MM.1S (cell line): ENCODE measurements around the gene PPP4R3A.

Source experiments
- DNase-seq: peaks from one replicate; pipeline ENCODE4 v3.0.0-alpha.2; 2015
- H2AFZ ChIP-seq: fragments of 300-600 bp; sonication (generic); 2 replicates; pipeline ENCODE4 v1.6.0; 2016; ENCODE audit warnings: antibody characterized with exemption, low read length
- H3F3A ChIP-seq: fragments of 300-600 bp; sonication (generic); 2 replicates; pipeline ENCODE4 v1.6.1; 2016; ENCODE audit warnings: mild to moderate bottlenecking, antibody characterized with exemption, low read length, moderate library complexity, mixed read lengths; ENCODE audit not compliant: insufficient read depth
- H3K27ac ChIP-seq: fragments of 300-600 bp; sonication (generic); 2 replicates; pipeline ENCODE4 v1.5.1; 2016; ENCODE audit warnings: mild to moderate bottlenecking, low read length
- H3K27me3 ChIP-seq: fragments of 300-600 bp; sonication (generic); replicated peaks from 2 replicates; pipeline ENCODE4 v1.6.0; 2016; ENCODE audit warnings: low read length; ENCODE audit not compliant: insufficient read depth
- H3K36me3 ChIP-seq: fragments of 300-600 bp; sonication (generic); replicated peaks from 2 replicates; pipeline ENCODE4 v1.6.1; 2016; ENCODE audit warnings: mild to moderate bottlenecking, low read length, mixed read lengths; ENCODE audit not compliant: insufficient read depth
- H3K4me1 ChIP-seq: fragments of 300-600 bp; sonication (generic); 2 replicates; pipeline ENCODE4 v1.6.1; 2016; ENCODE audit warnings: low read length, mixed read lengths
- H3K4me2 ChIP-seq: fragments of 300-600 bp; sonication (generic); 2 replicates; pipeline ENCODE4 v1.6.0; 2016; ENCODE audit warnings: low read depth, low read length
- H3K4me3 ChIP-seq: fragments of 300-600 bp; sonication (generic); 2 replicates; pipeline ENCODE4 v1.5.1; 2016; ENCODE audit warnings: low read length, mixed read lengths
- H3K79me2 ChIP-seq: fragments of 300-600 bp; sonication (generic); 2 replicates; pipeline ENCODE4 v1.6.1; 2016; ENCODE audit warnings: mixed run types, low read length, mixed read lengths
- H3K9ac ChIP-seq: fragments of 300-600 bp; sonication (generic); 2 replicates; pipeline ENCODE4 v1.6.1; 2016; ENCODE audit warnings: low read length, mixed read lengths
- H3K9me2 ChIP-seq: fragments of 300-600 bp; sonication (generic); replicated peaks from 2 replicates; pipeline ENCODE4 v1.6.1; 2016; ENCODE audit warnings: mild to moderate bottlenecking, low read length, mixed read lengths; ENCODE audit not compliant: insufficient read depth
- H3K9me3 ChIP-seq: fragments of 300-600 bp; sonication (generic); replicated peaks from 2 replicates; pipeline ENCODE4 v1.6.1; 2016; ENCODE audit warnings: mild to moderate bottlenecking, low read length, mixed read lengths; ENCODE audit not compliant: insufficient read depth
- H4K20me1 ChIP-seq: fragments of 300-600 bp; sonication (generic); 2 replicates; pipeline ENCODE4 v1.6.1; 2016; ENCODE audit warnings: mild to moderate bottlenecking, low read length, moderate library complexity, mixed read lengths; ENCODE audit not compliant: insufficient read depth
- EZH2 ChIP-seq: fragments of 300-600 bp; sonication (generic); optimal IDR thresholded peaks from 2 replicates; pipeline ENCODE3; 2017; ENCODE audit warnings: low read depth, mild to moderate bottlenecking, antibody characterized with exemption, low read length, mixed read lengths
- EZH2phosphoT487 ChIP-seq: fragments of 300-600 bp; sonication (generic); IDR thresholded peaks from 2 replicates; pipeline ENCODE4 v1.6.1; 2018; ENCODE audit warnings: antibody characterized with exemption, low read length
- TF ChIP-seq, protein P1 (sequence below): fragments of 300-600 bp; sonication (generic); IDR thresholded peaks from 2 replicates; pipeline ENCODE4 v1.5.1; 2016; ENCODE audit warnings: antibody characterized with exemption, low read length, mixed read lengths

The PPP4R3A gene

DNA sequence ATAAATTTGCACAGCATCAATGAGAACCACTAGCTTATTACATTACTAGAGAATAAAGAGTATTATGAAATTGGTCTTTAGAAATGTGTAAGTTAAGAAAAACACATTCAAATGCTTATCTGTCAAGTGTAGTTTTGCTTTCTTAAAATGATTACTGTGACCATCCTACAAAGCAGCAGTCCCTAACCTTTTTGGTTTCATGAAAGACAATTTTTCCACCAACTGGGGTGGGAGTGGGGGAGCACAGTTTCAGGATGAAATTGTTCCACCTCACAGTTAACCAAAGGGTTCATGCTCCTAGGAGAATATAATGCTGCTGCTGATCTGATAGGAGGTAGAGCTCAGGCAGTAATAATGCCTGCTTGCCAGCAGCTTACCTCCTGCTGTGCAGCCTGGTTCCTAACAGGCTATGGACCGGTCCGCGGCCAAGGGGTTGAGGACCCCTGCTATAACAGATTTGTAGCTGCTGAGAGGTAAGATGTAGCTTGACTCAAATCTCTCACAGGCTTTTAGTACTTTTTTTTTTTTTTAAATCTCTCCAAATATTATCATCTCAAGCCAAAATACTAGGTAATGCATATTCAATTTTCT lies 45.4 kb downstream of the PPP4R3A start:
- DNase-seq, result no peak
- no peaks in the 10 kb centered on the region for H3K9me2 ChIP-seq
- no peaks in the 10 kb centered on the region for H3K27me3 ChIP-seq
- H3K9ac ChIP-seq, result no peak overlapping the region
- TF ChIP-seq, protein P1, sequence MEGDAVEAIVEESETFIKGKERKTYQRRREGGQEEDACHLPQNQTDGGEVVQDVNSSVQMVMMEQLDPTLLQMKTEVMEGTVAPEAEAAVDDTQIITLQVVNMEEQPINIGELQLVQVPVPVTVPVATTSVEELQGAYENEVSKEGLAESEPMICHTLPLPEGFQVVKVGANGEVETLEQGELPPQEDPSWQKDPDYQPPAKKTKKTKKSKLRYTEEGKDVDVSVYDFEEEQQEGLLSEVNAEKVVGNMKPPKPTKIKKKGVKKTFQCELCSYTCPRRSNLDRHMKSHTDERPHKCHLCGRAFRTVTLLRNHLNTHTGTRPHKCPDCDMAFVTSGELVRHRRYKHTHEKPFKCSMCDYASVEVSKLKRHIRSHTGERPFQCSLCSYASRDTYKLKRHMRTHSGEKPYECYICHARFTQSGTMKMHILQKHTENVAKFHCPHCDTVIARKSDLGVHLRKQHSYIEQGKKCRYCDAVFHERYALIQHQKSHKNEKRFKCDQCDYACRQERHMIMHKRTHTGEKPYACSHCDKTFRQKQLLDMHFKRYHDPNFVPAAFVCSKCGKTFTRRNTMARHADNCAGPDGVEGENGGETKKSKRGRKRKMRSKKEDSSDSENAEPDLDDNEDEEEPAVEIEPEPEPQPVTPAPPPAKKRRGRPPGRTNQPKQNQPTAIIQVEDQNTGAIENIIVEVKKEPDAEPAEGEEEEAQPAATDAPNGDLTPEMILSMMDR, result no peak
- no peak for TF ChIP-seq EZH2phosphoT487
- TF ChIP-seq EZH2, result no peak
- H3K36me3 ChIP-seq, result no peaks in the 10 kb centered on the region; the same call in 1 of the 2 replicates
- H3K9me3 ChIP-seq, result no peaks in the 10 kb centered on the region
- H3K4me3 ChIP-seq, result no peak overlapping the region
- H3K4me1 ChIP-seq, result no peaks in the 10 kb centered on the region
- H3F3A ChIP-seq, result no peaks in the 10 kb centered on the region
- no peak overlapping the region for H2AFZ ChIP-seq
- H3K79me2 ChIP-seq, result no peaks in the 10 kb centered on the region
- no peak overlapping the region for H3K4me2 ChIP-seq
- no peaks in the 10 kb centered on the region for H4K20me1 ChIP-seq
- H3K27ac ChIP-seq, result no peak overlapping the region

GRCh38 chr14:91458612-91459011 lies 51.5 kb downstream of the PPP4R3A start:
- no peak overlapping the region for H3K4me2 ChIP-seq
- no peak for DNase-seq
- H3K4me1 ChIP-seq, result no peaks in the 10 kb centered on the region
- no peaks in the 10 kb centered on the region for H3K79me2 ChIP-seq
- TF ChIP-seq, protein P1, result no peak
- TF ChIP-seq EZH2 (no peak), EZH2phosphoT487 (no peak)
- H2AFZ ChIP-seq, result no peak overlapping the region
- no peaks in the 10 kb centered on the region for H3F3A ChIP-seq
- no peaks in the 10 kb centered on the region for H3K27me3 ChIP-seq
- H3K36me3 ChIP-seq, result no peaks in the 10 kb centered on the region; the same call in 1 of the 2 replicates
- no peak overlapping the region for H3K9ac ChIP-seq
- no peak overlapping the region for H3K4me3 ChIP-seq
- H3K9me3 ChIP-seq, result no peaks in the 10 kb centered on the region
- no peaks in the 10 kb centered on the region for H3K9me2 ChIP-seq
- H3K27ac ChIP-seq, result no peak overlapping the region
- H4K20me1 ChIP-seq, result no peaks in the 10 kb centered on the region

DNA sequence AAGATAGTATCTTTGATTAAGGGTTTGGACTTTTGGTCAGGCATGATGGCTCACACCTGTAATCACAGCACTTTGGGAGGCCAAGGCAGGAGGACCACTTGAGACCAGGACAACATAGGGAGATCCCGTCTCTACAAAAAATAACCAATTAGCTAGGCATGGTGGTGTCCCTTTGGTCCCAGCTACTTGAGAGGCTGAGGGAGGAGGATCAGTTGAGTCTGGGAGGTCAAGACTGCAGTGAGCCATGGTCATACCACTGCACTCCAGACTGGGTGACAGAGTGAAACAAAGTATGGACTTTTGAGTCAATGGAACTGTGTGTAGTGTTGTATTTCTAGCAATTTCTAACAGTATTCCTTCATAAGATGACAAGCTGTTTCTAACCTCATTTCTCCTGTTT lies 53.8 kb downstream of the PPP4R3A start:
- Histone ChIP-seq H3K9ac (no peak overlapping the region), H3K79me2 (no peaks in the 10 kb centered on the region), H3K4me2 (no peak overlapping the region), H3K4me3 (no peak overlapping the region), H3K27me3 (no peaks in the 10 kb centered on the region), H3F3A (no peaks in the 10 kb centered on the region), H3K27ac (no peak overlapping the region), H3K9me2 (no peaks in the 10 kb centered on the region), H3K9me3 (no peaks in the 10 kb centered on the region), H3K36me3 (no peaks in the 10 kb centered on the region), H3K4me1 (no peaks in the 10 kb centered on the region), H4K20me1 (no peaks in the 10 kb centered on the region), H2AFZ (no peak overlapping the region)
- TF ChIP-seq, protein P1, result no peak
- no peak for TF ChIP-seq EZH2phosphoT487
- TF ChIP-seq EZH2, result no peak
- no peak for DNase-seq
